ENCODE data around the gene SLC37A1.

The SLC37A1 gene

GRCh38 chr21:42560517-42561179 is 47.0 kb downstream of the SLC37A1 start:
- DNase-seq (ENCODE audit: insufficient read length, low spot score) (no peak), FAIRE-seq (no peak)
- TF ChIP-seq CTCF (IDR thresholded peaks at IDR 0.05; ENCODE audit: insufficient read depth, missing control alignments), result no peak

- no peak for DNase-seq (ENCODE audit: insufficient read length, low spot score)
- no peak for TF ChIP-seq CTCF (IDR thresholded peaks at IDR 0.05; ENCODE audit: insufficient read depth, missing control alignments)
- no peak for FAIRE-seq
These were observed 48.4 kb downstream of the SLC37A1 start for GRCh38 chr21:42561762-42562650.

- DNase-seq (ENCODE audit: insufficient read length, low spot score) (no peak), FAIRE-seq (no peak)
- no peak for TF ChIP-seq CTCF (IDR thresholded peaks at IDR 0.05; ENCODE audit: insufficient read depth, missing control alignments)
These were observed 49.2 kb downstream of the SLC37A1 start for GRCh38 chr21:42562816-42563215.

- DNase-seq (ENCODE audit: insufficient read length, low spot score) (no peak), FAIRE-seq (no peak)
- TF ChIP-seq CTCF (IDR thresholded peaks at IDR 0.05; ENCODE audit: insufficient read depth, missing control alignments), result no peak
These were observed 49.6 kb downstream of the SLC37A1 start for GRCh38 chr21:42563261-42563660.

- no peak for TF ChIP-seq CTCF (IDR thresholded peaks at IDR 0.05; ENCODE audit: insufficient read depth, missing control alignments)
- no peak for DNase-seq (ENCODE audit: insufficient read length, low spot score)
- FAIRE-seq, result no peak
These were observed 50.0 kb downstream of the SLC37A1 start for GRCh38 chr21:42563686-42564085.

GRCh38 chr21:42564561-42564971 is 50.9 kb downstream of the SLC37A1 start:
- FAIRE-seq (no peak), DNase-seq (ENCODE audit: insufficient read length, low spot score) (no peak)
- TF ChIP-seq CTCF (IDR thresholded peaks at IDR 0.05; ENCODE audit: insufficient read depth, missing control alignments), result no peak

All from D721Med (cell line).